Measurements from ENCODE around the gene CHST4.
"Not testable (repeated sequence)": the region's sequence is repeated elsewhere in the genome, so short reads cannot be mapped to it uniquely, and the experiment has no call there.

CHST4 gene

DNA sequence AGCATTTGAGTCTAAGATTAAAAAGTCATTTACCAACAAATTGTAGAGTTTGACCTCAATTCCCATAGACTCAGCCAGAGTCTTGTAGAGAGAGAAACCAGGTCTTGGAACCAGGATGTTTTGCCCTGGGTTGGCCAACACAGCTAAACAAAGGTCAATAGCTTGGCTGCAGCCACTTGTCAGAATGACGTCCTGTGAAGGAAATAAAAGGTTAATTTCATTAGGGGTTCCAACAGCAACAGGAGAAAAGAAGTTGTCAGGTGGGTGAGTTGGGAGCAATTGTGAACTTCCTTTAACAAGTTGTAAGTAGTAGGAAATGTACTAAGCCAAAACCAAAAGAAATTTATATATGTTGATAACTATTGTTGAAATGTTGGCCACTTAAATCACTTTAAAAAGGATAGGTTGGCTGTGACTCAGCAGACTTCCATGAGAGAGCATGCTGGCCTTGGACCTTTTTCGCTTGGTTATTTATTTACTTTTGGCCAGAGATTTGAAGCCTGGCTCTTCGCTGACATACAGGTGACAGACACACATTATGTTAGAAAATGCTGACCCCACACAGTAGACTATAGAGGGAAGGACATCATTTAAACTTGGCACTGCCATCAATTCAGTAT lies 46.4 kb downstream of the CHST4 start:
- no peak for DNase-seq

- DNase-seq: no peak
These were observed 47.3 kb downstream of the CHST4 start for GRCh38 chr16:71573387-71574094.

- DNase-seq: no peak
These were observed 48.5 kb downstream of the CHST4 start for GRCh38 chr16:71574702-71575101.

- no peak for DNase-seq
These were observed 50.7 kb downstream of the CHST4 start, which contains the start of gene TAT for GRCh38 chr16:71576971-71577370. Gene TAT, minus strand, starts transcription at chr16:71577092. Its CDS starts 677 bp downstream, at chr16:71576415.

DNA sequence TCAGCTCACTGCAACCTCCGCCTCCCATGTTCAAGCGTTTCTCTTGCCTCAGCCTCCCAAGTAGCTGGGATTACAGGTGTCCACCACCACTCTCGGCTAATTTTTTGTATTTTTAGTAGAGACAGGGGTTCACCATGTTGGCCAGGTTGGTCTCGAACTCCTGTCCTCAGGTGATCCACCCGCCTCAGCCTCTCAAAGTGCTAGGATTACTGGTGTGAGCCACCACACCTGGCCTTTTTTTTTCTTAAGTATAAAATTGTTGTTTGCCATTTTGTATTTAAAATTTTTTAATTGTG lies 56.3 kb downstream of the CHST4 start:
- not testable (repeated sequence) for DNase-seq

- DNase-seq: no peak
These were observed 58.5 kb downstream of the CHST4 start for GRCh38 chr16:71584543-71585317.

DNA sequence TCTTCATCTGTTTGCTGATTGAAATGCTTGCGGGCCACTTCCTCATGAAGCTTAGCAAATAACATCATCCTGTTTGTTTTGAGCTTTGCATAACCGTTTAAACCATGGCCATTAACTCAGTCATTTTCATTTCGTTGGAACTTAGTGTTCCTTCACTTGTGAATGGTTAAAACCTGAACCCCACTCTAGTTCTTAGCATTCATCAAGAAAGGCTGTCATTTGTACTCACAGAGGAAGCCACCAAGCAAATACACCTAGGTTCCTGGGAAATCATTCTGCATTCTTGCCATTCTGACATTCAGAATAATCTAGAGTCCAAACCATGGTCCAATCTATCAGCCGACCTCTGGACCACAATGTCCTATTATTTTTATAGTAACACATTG lies 59.1 kb downstream of the CHST4 start:
- DNase-seq: no peak
